CD4-positive, alpha-beta T cell treated with Interleukin-10 for 1 hour (primary cell): ENCODE results near the gene SRGAP3.

Experiments used
- DNase-seq: peaks from one replicate; pipeline ENCODE4 v3.0.0-alpha.2; 2020

SRGAP3 gene

DNA sequence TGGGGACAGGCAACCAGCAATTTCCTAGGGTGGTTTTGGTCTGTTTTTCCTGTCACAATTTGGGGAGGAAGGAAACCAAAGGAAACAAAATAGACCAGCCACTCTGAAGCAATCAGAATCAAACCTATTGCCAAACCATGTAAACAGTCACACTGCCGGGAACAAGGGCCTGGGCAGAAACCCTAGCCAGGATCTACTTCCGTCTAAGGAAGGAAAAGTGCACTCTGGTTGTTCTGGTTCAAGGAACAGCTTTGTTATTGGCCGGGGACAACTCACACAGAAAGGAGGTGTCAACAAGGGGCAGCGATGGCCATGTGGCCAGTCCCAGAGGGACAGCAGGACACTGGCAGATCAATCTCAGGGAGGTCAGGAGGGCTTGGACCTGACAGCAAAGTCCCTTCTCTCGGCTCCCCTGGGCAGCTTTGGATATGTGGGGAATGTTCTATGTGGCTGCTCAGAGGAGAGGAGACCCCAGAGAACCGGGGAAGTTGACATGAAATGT lies 268.6 kb downstream of the SRGAP3 start:
- no peak for DNase-seq

DNA sequence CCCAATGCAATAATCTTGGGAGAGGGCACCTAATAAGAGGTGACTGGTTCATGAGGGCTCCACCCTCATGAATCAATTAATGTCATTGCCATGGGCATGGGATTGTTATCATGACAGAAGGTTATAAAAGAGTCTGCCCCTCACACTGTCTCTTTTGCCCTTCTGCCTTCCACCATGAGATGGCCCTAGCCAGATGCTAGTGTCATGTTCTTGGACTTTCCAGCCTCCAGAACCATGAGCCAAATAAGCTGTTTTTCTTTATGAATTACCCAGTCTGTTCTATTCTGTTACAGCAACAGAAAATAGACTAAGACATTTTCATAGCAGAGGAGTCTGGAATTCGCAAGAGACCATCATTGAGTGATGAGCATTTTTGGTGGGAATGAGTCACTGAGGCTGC lies 270.2 kb downstream of the SRGAP3 start:
- DNase-seq, result no peak

DNA sequence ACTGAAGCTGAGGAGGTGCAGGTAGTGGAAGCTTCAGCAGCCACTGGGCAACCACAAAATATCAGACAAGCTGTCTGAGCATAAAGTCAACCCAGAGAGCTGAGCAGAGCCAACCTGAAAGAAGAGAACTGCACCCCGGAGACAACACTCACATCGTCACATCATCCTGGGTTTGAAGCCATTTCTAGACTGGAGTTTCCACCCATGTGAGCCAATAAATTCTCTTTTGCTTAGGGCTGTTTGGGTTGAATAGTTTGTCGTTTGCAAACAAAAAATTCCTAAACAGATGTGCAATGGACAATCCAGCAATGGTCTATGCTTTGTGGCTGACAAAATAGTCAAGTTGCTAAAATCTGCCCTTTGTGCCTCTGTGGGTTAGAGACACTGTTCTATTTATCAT lies 270.9 kb downstream of the SRGAP3 start:
- DNase-seq, result no peak

DNA sequence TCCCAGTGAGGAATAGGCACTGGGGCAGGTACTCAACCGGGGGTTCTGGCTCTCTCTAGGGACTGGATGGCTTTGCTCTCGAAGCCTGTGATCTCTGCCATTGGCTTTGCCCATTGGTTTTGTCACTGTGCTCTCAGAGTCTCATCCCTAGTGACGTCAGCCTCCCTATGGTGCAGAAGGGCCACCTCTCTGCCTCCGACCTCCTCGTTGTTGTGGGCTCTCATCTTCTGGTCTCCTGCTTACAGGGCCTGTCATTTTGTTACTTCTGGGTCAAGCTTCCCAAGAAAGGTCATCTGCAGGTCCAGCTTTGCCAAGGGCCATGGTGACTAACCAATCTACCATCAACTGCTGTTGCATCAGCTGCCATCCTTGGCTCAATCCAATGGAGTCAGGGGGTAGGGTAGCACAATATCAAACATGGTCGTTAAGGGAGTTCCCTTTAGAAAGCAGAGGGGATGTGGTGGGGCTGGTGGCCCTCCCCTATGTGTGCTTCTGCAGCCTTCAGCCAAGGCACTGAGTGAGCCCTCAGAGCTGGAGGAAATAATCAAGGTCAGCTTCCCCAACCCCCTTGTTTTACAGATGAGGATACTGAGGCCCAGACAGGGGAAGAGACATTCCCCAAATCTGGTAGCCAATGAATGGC lies 272.8 kb downstream of the SRGAP3 start:
- no peak for DNase-seq

DNA sequence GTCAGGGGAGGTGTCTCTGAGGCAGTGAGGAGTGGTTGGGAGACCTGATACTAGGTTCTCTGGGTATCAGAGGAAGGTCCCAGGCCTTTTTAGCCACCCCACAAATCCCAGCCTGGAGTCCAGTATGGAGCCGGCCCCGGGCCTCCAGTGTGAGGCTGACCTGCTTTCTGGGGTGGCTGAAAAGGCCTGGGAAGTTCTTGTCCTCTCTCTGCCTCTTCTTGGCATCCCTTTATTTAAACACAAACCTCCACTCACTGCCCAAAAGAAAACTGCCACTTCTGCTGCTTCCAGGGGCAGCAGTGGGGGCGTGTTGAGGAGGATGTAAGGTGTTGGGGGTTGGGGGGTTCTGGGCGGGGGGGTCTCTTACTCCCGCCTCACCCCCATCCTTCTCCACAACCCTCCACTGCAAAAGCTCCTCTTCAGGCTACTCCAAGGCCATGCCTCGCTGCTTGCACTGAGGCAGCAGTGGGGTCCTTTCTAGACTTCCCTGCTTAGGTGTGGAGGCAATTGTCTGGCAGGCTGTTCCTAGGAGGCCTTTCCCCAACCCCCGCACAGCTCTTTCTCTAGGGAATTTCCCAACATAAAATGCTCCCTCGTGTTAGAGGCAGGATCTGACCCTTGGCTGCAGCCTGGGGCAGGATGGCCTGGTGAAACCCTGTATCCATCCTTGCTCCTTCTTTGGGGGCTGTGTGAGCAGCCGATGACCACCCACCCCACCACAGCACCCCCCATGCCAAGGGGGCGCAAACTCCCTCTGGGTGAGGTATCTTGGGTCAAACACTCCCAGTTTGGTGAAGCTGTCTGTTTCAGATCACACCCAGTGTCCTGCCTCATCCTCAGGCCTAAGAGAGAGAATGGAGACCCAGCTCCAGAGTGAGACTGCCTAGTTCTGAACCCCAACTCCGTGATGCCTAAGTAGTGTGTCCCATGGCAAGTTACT lies 274.1 kb downstream of the SRGAP3 start:
- no peak for DNase-seq

DNA sequence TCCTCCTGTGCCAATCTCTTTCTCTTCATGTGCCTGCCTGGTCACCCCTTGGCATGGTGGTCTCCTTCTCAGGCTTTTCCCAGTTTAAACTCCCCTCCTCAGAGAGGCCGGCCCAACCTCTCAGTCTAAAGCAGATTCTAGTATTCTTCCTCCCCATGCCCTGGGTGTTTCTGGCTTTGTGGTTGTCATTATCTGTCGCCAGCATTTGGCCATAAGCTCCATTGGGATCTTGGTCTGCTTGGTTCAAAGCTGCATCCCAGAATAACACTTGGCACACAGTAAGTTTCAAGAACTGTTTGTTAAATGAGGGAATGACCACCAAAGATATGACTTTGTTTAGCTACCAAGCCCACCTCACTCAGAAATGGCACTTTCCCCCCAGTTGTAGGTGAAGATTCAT lies 275.0 kb downstream of the SRGAP3 start:
- DNase-seq, result no peak

DNA sequence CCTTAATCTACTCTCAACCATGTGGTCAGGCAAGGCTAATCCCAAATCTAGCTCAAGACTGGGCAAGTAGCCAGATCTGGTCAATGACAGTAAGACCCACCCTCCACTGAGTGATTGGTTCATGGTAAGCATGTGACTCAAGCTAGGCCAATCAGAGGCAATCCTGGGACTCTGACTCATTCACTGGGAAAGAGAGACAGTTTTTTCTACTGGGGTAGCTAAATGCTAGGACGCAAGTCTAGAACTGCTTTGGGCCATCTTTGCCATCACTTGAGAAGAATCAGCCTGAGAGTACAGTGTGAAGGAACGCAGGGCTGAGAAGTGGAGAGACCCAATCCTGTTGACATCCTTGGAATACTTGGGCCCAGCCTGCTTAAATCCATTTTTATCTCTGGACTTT lies 276.8 kb downstream of the SRGAP3 start:
- no peak for DNase-seq

DNA sequence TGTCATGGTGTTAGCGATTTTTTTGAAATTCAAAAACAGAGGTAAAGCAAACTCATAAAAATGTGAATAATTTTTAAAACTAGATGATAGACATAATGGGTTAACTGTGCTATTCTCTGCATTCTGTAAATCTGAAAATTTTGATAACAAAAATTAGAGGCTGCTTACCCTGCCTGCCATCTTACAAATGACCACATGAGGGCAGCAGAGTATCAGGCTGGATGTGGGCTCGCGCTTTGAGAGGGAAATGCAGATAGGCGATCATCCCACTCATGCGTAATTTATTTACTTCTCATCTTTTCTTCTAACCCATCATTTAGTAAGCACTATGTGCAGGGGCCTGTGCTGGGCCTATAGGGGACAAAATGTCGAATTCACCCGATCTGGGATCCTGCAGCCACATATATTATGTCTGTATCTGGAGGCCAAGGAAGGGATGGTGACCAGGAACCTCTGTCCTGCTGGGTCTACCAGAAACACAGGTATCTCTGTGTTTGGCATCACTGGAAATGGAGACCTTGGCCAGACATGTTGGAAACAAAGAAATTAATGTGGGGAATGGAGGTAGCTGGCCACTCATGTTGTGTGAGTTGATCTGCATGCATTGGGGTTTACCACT lies 278.4 kb downstream of the SRGAP3 start:
- peak; percentile 81 for DNase-seq

DNA sequence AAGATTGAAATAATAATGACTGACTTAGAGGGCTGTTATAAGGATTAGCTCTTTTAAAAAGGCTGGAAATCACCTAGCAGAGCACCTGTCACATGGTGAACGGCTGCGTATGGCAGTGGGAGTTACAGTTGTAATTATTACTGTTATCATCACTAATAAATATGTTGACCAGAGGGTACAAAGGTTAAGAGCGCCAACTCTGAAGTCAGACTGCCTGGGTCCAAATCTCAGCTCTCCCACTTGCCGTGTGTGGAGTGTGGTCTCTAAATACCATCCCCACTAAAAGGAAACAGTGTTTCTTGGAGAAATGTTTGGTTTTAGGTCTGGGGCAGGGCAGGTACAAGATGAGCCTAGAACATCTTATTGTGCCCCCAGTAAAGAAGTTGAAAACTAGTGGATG lies 280.2 kb downstream of the SRGAP3 start:
- DNase-seq, result no peak

DNA sequence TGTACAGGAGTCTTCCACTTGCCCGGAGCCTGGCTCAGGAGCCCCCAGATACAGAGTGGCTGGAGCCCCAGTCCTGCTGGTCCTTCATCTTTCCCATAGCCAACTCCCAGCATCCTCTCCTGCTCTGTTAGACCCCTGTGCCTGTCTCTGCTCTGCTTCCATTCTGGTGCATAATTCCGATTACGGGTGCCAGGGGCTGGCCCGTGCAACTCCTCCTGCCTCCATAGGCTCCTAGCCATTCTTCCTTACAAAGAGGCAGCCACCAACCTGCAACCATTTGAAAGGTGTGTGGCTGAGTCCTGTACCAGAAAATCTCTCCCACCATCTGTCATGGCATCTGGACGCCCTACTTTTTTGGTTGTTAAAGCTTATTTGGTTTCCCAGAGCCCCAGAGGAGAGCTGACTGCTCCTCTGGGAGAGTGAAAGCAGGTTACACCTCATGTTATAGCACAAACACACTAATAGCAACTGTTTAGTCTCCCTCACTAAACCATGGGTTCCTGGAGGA lies 281.0 kb downstream of the SRGAP3 start:
- DNase-seq, result no peak

DNA sequence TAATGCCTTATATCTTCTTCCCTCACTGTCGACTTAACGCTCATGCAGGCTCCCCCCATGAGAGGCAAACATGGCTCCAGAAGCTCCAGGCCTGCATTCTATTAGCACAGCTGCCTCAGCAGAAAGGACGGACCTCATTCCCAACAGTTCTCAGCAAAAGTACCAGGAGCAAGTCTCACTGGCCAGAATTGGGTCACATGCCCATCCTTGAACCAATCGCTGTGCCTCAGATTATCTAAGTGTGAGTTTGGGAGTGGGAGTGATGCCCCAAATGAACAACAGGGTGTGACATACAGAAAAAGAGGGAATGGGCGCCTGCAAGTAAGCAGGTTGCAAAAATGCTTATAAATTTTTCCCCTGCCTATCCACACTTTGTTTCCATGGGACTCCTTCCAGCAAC lies 281.9 kb downstream of the SRGAP3 start:
- DNase-seq, result no peak

DNA sequence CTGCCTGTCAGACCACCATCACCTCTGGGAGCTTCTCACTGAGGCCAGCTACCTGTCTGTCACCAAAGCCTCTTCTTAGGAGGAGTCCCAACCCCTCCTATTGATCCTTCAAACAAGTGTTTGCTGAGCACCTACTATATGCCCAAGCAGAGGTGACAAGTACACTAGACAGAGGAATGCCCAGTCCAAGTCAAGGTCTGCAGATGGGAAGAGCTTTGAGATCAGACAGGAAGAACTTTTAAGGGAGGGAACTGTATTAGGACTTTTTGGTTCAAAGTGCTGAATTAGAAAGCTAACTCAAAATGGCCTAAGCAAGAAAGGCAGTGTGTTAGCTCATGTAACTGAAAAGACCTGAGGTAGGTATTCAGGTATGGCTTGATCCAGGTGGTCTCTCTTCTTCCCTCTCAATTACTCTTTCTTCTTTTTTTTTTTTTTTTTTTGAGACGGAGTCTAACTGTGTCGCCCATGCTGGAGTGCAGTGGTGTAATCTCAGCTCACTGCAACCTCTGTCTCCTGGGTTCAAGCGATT lies 282.6 kb downstream of the SRGAP3 start:
- DNase-seq, result no peak

DNA sequence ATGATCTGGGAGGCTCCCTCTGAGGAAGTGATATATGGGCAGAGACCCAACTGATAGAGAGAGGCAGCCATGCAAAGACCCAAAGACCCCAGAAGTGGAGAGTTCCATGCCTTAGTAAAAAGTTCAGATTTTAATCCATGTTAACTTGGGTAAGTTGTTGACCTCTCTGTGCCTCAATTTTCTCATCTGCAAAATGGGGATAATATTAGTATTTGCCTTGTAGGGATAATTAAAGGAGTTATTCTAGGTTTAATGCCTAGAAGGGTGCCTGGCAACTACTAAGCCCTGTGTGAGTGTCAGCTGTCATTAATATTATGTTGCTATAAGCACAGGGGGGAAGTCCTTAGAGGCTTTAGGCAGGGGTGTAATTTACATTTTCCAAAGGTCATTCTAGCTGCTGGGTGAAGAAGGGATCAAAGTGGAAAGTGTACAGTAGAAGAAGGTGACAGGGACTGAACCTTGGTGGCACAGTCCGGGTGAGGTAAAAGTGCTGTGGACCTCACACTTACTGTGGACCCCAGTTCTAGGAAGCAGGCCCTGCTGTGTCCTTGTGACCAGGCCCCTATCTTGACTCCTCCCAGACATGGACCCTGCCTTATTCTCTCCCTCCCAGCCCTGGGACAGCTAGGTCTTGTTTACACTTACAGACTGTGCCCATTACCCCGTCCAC lies 283.2 kb downstream of the SRGAP3 start:
- no peak for DNase-seq

DNA sequence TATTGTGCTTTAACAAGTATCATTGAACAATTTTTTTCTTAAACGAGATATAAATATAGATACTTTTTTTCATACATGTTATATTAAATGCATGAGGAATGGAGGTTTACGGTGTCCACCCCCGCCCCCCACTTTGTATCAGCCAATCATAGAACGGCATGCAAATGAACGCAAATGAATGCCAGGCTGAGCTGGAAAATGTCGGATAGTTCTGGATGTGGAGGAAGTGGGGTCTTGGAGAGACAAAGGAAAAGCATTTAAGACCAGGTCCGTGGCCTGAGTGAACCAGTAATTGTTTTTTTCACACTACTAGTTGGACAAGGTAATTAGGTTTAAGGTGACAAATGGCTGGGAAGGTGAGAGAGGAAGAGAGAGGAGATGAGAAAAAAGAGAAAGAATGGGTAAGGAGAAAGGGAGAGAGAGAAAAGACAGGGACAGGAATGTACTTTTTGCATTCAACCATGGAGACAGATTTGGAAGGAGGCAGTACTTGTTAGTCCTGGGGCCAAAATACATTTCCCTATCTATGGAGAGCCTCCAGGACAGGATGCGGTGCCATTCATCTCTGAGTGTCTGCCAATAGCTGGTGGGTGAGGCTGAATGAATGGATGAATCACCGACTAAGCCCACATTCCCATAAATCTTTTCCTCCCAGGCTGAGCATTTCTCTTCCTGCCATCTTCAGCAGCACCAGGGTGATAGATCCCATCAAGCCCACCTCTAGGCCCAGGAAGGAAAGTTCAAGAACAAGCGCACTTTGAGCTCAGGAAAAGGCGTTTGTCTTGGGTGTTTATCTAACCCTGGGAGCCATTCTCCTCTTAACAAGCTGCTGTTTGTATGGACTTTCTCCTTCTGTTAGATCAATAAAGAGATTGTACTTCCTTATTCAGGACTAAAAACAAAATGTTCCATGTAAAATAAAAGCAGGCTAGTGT lies 284.7 kb downstream of the SRGAP3 start:
- no peak for DNase-seq

DNA sequence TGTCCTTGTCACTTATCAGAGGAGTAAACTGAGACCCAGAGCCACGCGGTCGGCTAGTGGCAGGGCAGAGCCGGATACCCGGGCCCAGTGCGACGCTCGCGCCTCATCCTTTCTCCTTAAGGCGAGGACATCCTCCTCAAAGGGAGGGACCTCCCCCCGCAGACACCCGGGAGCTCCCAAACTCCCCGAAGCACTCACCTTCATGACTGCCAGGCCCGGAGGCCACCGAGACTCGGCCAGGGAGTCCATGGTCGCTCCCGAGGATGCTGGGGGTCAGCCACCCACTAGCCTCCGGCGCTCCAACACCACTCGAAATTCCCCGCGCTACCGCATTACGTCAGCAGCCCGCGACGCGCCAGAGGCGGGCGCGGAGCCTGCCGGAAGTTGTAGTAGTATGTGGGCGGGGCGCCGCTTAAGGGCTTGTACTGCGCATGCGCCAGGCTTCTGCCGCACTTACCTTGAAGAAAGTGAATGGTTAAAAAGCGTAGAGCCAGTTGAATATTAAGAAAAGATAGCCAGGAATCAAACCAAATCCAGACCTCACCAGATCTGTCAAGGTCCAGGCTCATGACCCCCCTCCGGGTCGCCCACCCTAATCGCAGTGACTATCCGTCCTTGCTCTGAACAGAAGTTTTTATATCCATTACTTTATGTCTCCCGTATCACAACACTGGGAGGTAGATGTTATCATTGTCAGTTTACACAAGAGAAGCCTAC lies 286.2 kb downstream of the SRGAP3 start, which contains the start of gene RAD18:
Gene RAD18 (minus strand): TSS at position 336 of the 717 bp plus-strand sequence. CDS start 87 bp downstream, at position 249.
- DNase-seq, result peak; percentile 94

DNA sequence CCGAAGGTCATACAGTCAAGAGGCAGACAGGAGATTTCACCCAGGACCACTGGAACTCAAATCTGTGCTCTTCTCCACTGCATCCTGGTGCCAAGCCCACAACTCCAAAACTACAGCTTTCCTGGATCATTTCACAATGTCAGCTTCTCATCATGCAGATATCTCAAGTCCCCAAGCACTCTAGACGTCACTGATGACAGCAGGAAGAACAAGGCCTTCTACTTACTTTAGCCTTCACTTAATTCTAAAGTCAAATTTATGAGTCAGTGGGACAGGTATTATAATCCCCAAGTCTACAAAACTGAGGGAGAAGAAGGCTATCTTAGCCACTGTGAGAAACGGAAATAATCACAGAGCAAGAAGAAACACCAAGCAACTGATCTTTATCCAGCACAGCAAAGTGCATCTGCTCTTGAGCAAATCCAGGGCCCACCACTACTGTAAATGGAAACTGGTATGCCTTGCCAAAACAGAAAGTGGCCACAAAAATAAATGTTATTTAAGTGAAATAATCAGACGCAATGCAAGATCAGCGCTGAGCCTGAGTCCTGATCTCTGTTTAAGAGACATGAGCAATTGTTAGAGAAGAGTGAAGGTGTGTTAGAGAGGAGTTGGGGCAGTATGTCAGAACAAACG lies 287.1 kb downstream of the SRGAP3 start:
- no peak for DNase-seq

DNA sequence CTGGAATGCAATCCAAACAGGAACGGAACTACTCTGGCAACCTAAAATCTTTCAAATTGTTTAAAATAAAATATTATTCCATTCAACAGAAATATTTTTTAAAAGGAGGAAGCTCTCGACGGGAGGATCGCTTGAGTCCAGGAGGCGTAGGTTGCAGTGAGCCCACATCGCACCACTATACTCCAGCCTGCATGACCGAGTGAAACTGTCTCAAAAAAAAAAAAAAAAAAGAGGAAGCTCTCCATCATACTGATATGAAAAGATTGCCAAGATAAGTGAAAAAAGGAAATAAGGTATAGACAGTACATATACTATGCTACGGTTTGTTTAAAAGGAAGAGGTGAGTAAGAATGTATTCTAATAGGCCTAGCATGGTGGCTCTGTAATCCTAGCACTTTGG lies 289.8 kb downstream of the SRGAP3 start:
- no peak for DNase-seq

DNA sequence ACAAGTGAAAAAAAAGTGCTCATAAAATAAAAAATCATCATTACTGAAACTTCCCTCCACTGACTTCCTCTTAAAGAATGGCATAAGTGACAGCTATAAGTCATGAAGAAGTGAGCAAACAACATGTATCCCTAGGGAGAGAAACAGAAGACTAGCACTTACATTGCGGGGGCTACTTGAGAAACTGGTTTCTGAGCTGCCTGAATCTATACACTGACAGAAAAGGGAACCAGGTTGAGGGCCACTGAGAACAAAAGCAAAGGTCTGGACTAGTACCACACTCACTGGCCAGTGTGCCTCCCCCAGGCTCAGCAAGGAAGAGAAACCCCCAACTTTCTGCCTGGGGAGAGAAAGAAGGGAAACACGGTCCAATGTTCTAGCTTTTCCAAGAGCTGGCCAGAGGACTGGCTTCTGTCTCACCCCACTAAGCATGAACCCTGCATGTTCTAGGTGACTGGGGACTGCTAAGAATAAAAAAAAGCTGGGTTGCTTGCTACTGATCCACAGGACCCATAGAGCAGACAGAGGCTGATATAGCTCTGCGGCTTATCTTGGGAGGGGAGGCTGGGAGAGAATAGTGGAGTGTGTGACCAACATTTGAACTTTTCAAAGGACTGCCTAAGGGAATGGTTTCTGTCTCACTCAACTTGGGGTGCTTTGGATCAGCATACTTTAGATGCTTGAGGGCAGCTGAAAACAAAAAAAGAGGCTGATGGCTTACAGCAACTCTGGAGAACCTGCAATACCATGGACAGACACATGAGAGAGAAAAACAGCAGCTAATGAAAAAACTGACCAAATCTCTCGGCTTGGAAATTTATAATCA lies 294.3 kb downstream of the SRGAP3 start:
- no peak for DNase-seq

DNA sequence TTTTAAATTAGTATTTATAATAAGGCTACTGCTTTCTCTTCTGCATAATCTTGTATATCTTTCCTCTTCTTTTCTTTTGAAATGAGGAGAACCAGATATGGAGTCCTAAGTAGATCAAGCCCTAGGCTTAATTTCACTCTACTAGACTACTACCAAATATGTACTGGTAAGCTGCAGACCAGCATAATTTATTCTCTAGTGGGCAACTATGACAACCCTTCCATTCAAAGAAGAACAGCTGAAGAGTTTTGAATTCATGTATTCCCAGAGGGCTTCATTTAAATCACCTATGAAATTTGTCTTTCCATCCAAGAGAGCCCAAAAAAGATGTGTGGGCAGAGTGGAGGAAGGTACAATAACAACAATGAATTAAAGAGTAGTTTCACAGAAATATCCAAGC lies 296.1 kb downstream of the SRGAP3 start:
- no peak for DNase-seq
